ENCODE data around the gene ZNF469.

Gene ZNF469

GRCh38 chr16:88363239-88363891, 19.4 kb upstream of the ZNF469 start:
- no peak for DNase-seq

GRCh38 chr16:88365244-88365865, 17.4 kb upstream of the ZNF469 start:
- DNase-seq, result no peak

DNA sequence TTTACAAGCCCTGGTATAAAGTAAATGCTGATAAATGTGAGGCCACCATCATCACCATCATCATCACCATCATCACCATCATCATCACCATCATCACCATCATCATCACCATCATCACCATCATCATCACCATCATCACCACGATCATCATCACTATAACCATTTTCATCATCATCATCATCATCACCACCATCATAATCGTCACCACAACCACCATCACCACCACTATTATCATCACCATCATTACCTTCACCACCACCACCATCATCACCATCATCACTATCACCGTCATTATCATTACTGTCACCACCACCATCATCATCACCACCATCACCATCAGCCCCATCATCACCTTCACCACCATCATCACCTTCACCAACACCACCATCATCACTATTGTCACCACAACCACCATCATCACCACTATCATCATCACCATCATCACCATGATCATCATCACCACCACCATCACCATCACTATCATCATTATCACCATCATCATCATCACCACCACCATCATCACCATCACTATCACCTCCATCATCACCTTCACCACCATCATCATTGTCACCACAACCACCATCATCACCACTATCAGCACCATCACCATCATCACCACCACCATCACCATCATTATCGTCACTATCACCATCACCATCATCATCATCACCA, 16.6 kb upstream of the ZNF469 start:
- DNase-seq, result no peak

GRCh38 chr16:88366704-88367047, 16.1 kb upstream of the ZNF469 start:
- no peak for DNase-seq

GRCh38 chr16:88367560-88367959, 15.2 kb upstream of the ZNF469 start:
- DNase-seq, result no peak

GRCh38 chr16:88368036-88368435, 14.7 kb upstream of the ZNF469 start:
- DNase-seq, result no peak

GRCh38 chr16:88368994-88369393, 13.8 kb upstream of the ZNF469 start:
- no peak for DNase-seq

DNA sequence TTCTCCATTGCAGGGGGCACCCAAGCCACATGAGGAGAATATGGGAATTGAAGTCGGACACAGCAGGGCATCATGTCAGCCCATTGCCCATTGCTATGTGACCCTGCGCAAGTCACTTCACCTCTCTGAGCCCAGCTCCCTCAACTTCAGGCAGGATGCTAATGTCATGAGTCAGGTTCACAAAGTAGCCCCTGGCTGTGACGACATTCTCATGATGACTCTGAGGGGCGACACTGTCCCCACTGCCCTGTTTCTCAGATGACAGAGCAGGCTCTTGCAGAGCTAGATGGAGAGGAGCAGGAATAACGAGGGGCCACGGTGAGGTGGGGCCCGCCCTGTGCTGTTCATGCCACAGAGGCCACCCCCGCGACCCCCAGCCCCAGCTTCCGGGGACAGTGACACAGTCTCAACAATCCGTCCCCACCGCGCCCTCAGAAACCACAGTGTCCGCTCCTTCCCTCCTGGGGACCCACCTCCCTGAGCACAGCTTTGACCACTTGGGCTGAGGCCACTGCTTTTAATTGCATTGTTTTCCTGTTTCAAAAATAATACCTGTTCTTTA, 13.2 kb upstream of the ZNF469 start:
- no peak for DNase-seq

GRCh38 chr16:88370365-88370764, 12.4 kb upstream of the ZNF469 start:
- DNase-seq, result no peak

DNA sequence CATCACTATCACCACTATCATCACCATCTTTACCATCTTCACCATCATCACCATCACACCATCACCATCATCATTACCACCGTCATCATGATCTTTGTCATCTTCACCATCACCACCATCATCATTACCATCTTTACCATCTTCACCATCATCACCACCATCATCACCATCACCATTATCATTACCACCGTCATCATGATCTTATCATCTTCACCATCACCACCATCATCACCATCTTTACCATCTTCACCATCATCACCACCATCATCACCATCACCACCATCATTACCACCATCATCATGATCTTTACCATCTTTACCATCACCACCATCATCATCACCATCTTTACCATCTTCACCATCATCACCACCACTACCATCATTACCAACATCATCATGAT, 10.2 kb upstream of the ZNF469 start:
- DNase-seq, result no peak

- DNase-seq, result no peak
These were observed 9.5 kb upstream of the ZNF469 start for GRCh38 chr16:88373211-88373610.

DNA sequence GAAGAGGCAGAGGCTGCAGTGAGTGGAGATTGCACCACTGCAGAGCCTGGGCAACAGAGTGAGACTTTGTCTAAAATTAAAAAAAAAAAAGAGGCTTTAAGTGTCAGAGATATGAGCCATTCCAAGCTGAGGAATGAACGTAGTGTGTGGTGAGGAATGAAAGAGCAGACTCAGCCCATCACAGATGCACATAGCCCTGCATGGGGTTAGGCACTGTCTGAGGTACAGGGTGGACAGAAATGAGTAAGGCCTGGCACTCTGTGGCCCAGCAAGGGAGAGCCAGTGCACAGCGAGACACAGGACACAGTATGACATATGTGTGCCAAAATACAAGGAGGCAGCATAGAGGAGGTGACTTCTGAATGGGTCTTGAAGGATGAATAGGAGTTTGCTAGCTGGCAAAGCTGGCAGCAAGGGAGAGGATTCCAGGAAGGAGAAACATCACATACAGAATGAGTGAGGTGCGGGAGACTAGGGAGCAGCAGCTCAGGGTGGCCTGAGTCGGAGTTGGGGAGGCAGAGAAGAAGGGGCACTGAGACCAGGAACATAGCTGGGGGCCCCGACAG, 8.7 kb upstream of the ZNF469 start:
- no peak for DNase-seq

- DNase-seq, result no peak
These were observed 8.0 kb upstream of the ZNF469 start for GRCh38 chr16:88374736-88375135.

DNA sequence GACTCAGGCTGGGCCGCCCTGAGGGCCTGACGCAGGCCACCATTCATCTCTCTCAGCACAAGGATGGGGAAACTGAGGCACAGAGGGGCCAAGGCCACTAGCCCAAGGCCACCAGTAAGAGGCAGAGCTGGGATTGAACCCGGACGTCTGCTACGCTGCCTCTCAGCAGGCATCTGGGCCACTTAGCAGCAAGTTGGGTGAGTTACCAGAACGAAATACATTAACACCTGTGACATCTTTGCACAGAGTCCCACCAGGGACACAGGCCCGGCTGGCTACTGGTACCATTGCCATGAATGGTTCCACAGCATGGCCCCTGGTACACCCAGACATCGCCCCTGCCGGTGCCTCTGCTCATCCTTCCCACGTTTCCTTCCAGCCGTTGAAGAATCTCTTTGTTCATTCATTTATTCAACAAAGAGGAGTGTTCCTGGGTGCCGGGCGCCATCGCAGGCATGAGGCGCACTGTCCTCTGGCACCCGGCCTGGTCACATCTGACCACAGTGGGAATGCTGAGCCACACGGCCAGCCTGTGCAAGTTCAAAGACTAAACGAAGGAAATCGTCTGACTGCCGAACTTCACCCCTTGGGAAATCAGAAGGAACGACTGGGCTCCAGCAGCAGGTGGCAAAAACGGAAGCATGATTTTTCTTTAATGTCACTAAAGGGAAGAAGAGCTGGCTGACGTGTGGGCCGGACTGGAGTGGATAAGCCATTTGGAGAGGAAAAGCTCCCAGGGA, 7.4 kb upstream of the ZNF469 start:
- no peak for DNase-seq

DNA sequence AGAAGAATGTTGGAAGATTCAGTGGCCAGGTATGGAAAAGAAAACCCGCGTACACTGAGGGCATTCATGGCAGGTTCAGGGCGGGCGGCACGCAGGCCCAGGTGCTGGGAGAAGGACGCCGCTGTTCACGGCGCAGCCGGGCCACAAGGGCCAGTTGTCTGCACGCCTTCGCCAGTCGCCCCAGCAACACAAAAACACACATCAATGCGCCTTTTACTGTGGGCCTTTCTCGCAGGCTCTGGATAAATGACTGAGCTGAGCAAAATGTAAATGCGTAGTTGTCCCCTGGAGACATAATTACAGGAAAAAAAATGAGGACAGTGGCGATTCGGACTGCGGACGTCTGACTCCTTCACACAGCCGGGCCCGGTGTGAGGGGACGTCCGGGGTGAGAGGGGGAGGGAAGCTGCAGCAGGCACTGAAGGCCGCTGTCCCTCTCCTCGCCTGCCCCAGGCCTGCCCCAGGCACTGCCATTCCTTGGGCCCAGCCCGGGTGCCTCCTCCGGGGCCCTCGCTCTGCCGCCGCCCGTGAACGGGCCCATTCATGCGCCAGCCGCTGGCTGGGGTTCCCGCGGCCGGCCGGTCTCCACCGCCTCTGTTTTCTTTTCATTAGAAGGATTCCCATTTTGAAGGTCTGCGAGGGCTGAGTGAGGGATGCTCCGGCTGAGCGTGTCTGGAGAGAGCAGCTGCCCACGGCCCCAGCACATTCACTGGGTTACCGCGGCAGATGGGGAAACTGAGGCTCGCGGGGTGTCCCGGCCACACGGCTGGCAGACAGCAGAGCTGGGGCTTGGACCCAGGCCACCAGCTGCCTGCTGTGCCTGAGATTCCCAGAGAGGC, 6.5 kb upstream of the ZNF469 start:
- no peak for DNase-seq

DNA sequence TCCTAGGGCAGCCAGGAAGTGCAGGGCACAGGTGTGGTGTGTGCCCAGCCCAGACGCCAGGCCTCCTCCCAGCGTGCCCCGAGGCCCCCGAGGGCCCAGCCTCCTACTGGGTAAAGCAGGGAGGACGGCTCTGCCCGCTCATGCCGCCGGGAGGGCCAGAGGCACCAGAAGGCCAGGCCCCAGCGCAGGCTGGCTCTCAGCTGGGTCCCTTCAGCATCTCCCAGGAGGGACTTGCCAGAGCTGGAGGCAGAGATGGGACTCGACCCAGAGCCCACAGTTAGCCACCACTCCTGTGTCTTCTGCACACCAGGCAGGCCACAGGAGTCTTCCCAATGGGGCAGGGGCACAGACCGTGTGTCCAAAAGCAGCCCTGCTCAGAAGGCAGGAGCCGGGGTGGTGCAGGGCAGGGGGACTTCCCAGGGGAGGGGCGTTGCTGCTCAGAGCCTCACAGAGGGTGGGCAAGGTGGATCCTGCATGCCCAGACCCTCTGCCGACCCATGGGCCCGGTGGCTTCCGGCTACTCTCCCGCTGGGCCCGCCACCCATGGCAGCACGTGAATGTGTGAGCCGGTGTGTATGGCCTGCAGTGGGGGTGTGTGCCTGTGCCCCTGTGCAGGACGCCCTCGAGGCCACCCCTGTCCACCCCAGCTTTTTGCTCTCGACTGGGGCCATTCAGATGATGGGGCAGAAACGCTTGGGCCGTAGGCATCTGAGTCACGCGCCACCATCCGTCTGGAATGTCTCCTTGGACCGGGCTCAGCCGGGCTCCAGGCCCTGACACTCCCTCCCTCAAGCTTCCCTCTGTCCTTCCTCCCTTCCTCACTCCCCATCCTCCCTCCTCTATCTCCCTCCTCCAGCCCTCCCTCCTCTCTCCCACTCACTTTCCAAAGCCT, 5.7 kb upstream of the ZNF469 start:
- DNase-seq, result no peak

DNA sequence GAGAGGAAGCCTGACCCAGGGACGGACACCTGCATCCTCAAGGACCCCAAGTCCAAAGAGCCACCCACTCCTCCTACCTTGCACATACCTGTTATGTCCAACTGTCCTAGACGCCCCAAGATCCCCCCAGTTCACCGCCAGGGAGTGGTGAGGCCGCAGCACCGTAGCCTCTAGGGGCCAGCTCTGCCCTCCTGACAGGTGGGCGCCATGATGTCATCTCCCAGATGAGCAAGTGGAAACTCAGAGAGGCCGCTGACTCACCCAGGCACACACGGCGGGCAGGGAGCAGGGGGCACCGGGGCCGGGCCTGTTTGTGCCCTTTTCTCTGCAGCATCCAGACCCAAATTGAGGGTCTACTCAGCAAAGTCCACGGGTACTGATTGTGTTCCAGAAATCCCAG, 4.8 kb upstream of the ZNF469 start:
- no peak for DNase-seq

GRCh38 chr16:88378401-88378800, 4.4 kb upstream of the ZNF469 start:
- no peak for DNase-seq

DNA sequence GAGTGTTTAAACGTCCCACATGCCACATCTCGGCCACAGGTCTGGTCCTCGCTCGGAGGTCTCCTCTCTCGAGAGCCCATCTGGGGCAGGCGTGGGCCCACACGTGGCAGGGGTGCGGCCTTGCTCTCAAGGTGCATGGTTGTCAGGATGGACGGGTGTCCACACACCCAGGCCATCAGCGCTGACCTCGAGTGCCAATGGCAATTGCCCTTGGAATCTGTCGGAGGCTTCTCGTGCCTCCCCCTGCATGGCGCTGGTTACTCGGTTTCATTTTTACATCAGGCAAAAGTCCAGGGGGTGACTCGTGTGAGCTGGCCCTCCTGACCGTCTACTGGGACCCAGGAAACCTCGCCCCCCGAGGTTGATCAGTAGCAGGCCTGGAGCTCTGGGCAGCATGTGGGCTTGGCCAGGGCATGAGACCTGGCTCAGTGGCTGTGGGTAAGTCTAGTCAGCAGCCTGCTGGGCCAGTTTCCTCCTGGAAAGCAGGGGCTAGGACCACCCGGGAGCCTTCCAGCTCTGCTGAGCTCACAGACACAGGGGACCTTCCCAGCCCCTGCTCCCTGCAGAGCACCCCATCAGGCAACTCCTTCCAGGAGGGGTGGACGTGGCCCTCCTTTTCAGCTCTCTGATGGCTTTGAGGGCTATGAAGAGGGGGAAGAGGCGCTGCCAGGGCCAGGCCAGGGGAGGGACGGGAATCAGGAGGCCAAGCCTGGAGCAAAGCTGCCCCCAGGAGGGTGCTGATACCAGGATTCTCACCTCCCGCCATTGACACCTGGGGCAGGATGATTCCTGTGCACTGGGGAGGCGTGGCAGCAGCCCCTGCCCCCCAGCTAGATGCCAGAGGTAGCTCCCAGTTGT, 3.7 kb upstream of the ZNF469 start:
- DNase-seq, result no peak

GRCh38 chr16:88379694-88380040, 3.1 kb upstream of the ZNF469 start:
- DNase-seq, result no peak

Measured in NCI-H187 (cell line).